Common myeloid progenitor, CD34-positive (primary cell): ENCODE data around the gene SUGCT.
A peak's percentile ranks its signal among the peaks of the same experiment; 100 is the strongest.

Experiments
- CTCF ChIA-PET: fragments of 350-600 bp; sonication (Branson Sonifier 250); formaldehyde crosslinking; loops from one replicate; lab custom pipeline; 2021; ENCODE audit warnings: antibody characterized with exemption; lab: Charles Lee
- POLR2A ChIA-PET: fragments of 350-600 bp; sonication (Branson Sonifier 250); formaldehyde crosslinking; loops from one replicate; lab custom pipeline; 2021; ENCODE audit warnings: antibody characterized with exemption; lab: Charles Lee
- DNase-seq, 3 donors: peaks; one replicate each; pipeline versions ENCODE4 v3.0.0 to v3.0.0-alpha.2; 2013
- H3K27ac ChIP-seq, 2 experiments: 1 replicate in 1 of 2; 2 replicates in 1 of 2; pipeline ENCODE4 v1.7.0; 2013; ENCODE audit warnings: inconsistent platforms in 2 of 2, low read length in 2 of 2, mild to moderate bottlenecking in 2 of 2, low read depth in 1 of 2, moderate library complexity in 1 of 2; ENCODE audit not compliant: severe bottlenecking in 2 of 2, insufficient read depth in 1 of 2, poor library complexity in 1 of 2
- H3K27me3 ChIP-seq, 5 experiments: replicated peaks in 2 of 5; 1 replicate in 3 of 5; 2 replicates in 2 of 5; pipeline versions ENCODE4 v1.6.1 to v1.7.0; 2013; ENCODE audit warnings: low read length in 4 of 5, mild to moderate bottlenecking in 2 of 5, moderate library complexity in 2 of 5, inconsistent platforms in 1 of 5; ENCODE audit not compliant: insufficient read depth in 5 of 5, control insufficient read depth in 4 of 5
- H3K36me3 ChIP-seq, 4 experiments: 1 replicate in 2 of 4; 2 replicates in 2 of 4; pipeline versions ENCODE4 v1.6.1 to v1.7.0; 2013; ENCODE audit warnings: low read length in 3 of 4, control low read depth in 1 of 4, mild to moderate bottlenecking in 1 of 4; ENCODE audit not compliant: control insufficient read depth in 4 of 4, insufficient read depth in 4 of 4
- H3K4me1 ChIP-seq, 4 experiments: 1 replicate in 3 of 4; 2 replicates in 1 of 4; pipeline versions ENCODE4 v1.6.1 to v1.7.1; 2013; ENCODE audit warnings: low read length in 3 of 4, mild to moderate bottlenecking in 3 of 4, control low read depth in 1 of 4, inconsistent platforms in 1 of 4, moderate library complexity in 1 of 4; ENCODE audit not compliant: control insufficient read depth in 4 of 4, insufficient read depth in 4 of 4; ENCODE audit errors: control extremely low read depth in 1 of 4
- H3K4me3 ChIP-seq, 7 experiments: 1 replicate in 4 of 7; 2 replicates in 3 of 7; pipeline versions ENCODE4 v1.5.1 to v1.7.0; 2013; ENCODE audit warnings: mild to moderate bottlenecking in 7 of 7, low read length in 6 of 7, moderate library complexity in 6 of 7, inconsistent platforms in 2 of 7, low read depth in 2 of 7, control low read depth in 1 of 7; ENCODE audit not compliant: insufficient read depth in 4 of 7, control insufficient read depth in 1 of 7; ENCODE audit errors: extremely low read depth in 1 of 7
- H3K9me3 ChIP-seq, 5 experiments: 1 replicate in 4 of 5; 2 replicates in 1 of 5; pipeline versions ENCODE4 v1.6.1 to v1.7.1; 2013; ENCODE audit warnings: low read length in 4 of 5, mild to moderate bottlenecking in 2 of 5, inconsistent platforms in 1 of 5, low read depth in 1 of 5, moderate library complexity in 1 of 5; ENCODE audit not compliant: control insufficient read depth in 4 of 5, insufficient read depth in 2 of 5; ENCODE audit errors: control extremely low read depth in 1 of 5
- WGBS: methylation state at CpG from one replicate; pipeline ENCODE4 v1.1.5; 2013; ENCODE audit not compliant: insufficient coverage; 5-methylcytosine and 5-hydroxymethylcytosine counted together

Gene SUGCT

GRCh38 chr7:40560672-40561071 is 425.9 kb downstream of the SUGCT start:
- Histone ChIP-seq H3K4me1 (peaks cover 0 to 4% (median 0%) of the 10 kb centered on the region in 4 experiments), H3K9me3 (no peaks in the 10 kb centered on the region), H3K4me3 (no peak overlapping the region), H3K36me3 (no peaks in the 10 kb centered on the region), H3K27ac (no peak overlapping the region), H3K27me3 (no peaks in the 10 kb centered on the region)
- CTCF ChIA-PET = no interaction called here
- no peak for DNase-seq
- no CpG with 5 or more reads among the region's 1 CpG for WGBS
- POLR2A ChIA-PET = no interaction called here

- WGBS = 100% methylated on average over 2 of the region's 5 CpGs
- Histone ChIP-seq H3K4me1 (peaks cover 0 to 17% (median 1%) of the 10 kb centered on the region in 4 experiments), H3K27me3 (no peaks in the 10 kb centered on the region), H3K4me3 (no peak overlapping the region), H3K27ac (no peak overlapping the region), H3K36me3 (no peaks in the 10 kb centered on the region), H3K9me3 (no peaks in the 10 kb centered on the region)
- no peak for DNase-seq
- ChIA-PET CTCF (no interaction called here), POLR2A (no interaction called here)
Observed at GRCh38 chr7:40566879-40567278, 432.1 kb downstream of the SUGCT start.

GRCh38 chr7:40569326-40569725 is 434.5 kb downstream of the SUGCT start:
- 100% methylated on average over 2 of the region's 3 CpGs for WGBS
- Histone ChIP-seq H3K4me1 (peaks cover 0 to 19% (median 1%) of the 10 kb centered on the region in 4 experiments), H3K36me3 (no peaks in the 10 kb centered on the region), H3K27ac (no peak overlapping the region), H3K9me3 (no peaks in the 10 kb centered on the region), H3K4me3 (no peak overlapping the region), H3K27me3 (no peaks in the 10 kb centered on the region)
- ChIA-PET CTCF (no interaction called here), POLR2A (no interaction called here)
- DNase-seq = no peak

- Histone ChIP-seq H3K27ac (no peak overlapping the region), H3K4me1 (peaks cover 0 to 17% (median 1%) of the 10 kb centered on the region in 4 experiments), H3K27me3 (no peaks in the 10 kb centered on the region), H3K9me3 (no peaks in the 10 kb centered on the region), H3K4me3 (no peak overlapping the region), H3K36me3 (no peaks in the 10 kb centered on the region)
- WGBS = 63% methylated on average over 1 of the region's 1 CpG
- ChIA-PET CTCF (interaction anchor here (1.1 to 1.2 kb wide), 2 partner anchors 14 to 18 kb away, joined by 3 to 5 read pairs; no protein-coding TSS in a partner anchor), POLR2A (no interaction called here)
- DNase-seq = no peak
Observed at GRCh38 chr7:40570223-40570622, 435.4 kb downstream of the SUGCT start.

GRCh38 chr7:40571796-40572195 is 437.0 kb downstream of the SUGCT start:
- no peak overlapping the region for H3K4me3 ChIP-seq
- DNase-seq = no peak
- H3K27ac ChIP-seq = no peak overlapping the region
- ChIA-PET CTCF (no interaction called here), POLR2A (no interaction called here)
- no peaks in the 10 kb centered on the region for H3K36me3 ChIP-seq
- peaks cover 0 to 17% (median 1%) of the 10 kb centered on the region in 4 experiments for H3K4me1 ChIP-seq
- WGBS = 94% methylated on average over 5 of the region's 5 CpGs
- peaks cover 0 to 2% (median 0%) of the 10 kb centered on the region in 5 experiments for H3K9me3 ChIP-seq
- H3K27me3 ChIP-seq = no peaks in the 10 kb centered on the region

DNA sequence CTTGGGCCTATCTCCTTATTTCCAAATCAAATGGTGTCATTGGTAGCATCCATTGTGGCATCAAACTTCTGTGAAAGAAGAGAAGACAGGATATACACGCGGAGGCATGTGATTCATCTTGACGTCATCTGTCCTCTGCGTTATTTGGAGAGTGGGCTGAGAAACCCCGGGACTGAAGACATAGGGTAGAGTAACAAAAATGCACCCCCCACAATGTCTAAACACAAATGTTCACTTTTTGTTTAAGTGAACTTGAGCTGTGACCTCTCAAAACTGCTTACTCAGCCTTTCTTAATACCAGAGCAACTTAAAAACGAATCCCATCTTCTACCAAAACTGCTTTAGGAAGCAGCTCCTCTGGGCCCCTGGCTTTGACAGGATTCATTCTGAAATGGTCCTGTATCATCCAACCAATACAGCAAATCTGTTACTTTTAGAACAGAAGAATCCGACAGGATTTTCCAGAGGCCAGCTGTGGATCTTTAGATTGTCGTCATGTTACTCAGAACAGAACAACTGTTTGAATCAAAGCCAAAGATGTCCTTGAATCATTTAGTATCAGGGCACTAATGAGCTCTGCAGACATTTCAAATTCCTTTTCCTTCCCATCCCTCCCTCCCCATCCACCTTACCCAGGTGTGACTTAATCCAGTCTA is 438.1 kb downstream of the SUGCT start:
- no peak overlapping the region for H3K27ac ChIP-seq
- CTCF ChIA-PET = interaction anchor here (1.1 to 1.3 kb wide), 2 partner anchors 9 to 11 kb away, joined by 3 read pairs; no protein-coding TSS in a partner anchor
- DNase-seq = no peak
- POLR2A ChIA-PET = interaction anchor here (0.6 kb wide), 1 partner anchor 1151 kb away, joined by 4 read pairs; no protein-coding TSS in a partner anchor
- no peak overlapping the region for H3K4me3 ChIP-seq
- peaks cover 0 to 17% (median 1%) of the 10 kb centered on the region in 4 experiments for H3K4me1 ChIP-seq
- H3K27me3 ChIP-seq = no peaks in the 10 kb centered on the region
- H3K36me3 ChIP-seq = no peaks in the 10 kb centered on the region
- H3K9me3 ChIP-seq = peaks cover 0 to 7% (median 0%) of the 10 kb centered on the region in 5 experiments
- 97% methylated on average over 3 of the region's 8 CpGs for WGBS

DNA sequence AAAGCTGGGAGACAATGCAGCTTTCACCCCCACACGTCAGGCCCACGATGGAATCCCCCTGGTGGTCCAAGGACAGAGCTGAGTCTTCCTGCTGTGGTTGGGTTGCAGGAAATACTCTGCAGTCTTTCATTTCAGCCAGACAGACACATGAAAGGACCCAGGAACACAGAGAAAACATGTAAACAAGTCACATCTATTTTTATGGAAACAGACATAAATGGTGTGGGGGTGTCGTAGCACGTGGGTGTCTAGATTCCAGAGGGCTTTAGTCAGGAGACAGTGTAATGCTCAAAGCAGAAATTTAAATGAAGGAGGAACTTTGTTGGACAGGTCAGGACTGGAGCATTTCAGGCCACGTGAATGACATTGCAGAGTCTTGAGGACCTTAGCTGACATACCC is 444.6 kb downstream of the SUGCT start:
- Histone ChIP-seq H3K9me3 (peaks cover 0 to 7% (median 0%) of the 10 kb centered on the region in 5 experiments), H3K27me3 (no peaks in the 10 kb centered on the region), H3K27ac (no peak overlapping the region), H3K36me3 (no peaks in the 10 kb centered on the region), H3K4me3 (no peak overlapping the region), H3K4me1 (peaks cover 0 to 18% (median 7%) of the 10 kb centered on the region in 4 experiments)
- WGBS = 47% methylated on average over 5 of the region's 5 CpGs
- DNase-seq = peak in 2 of 3 donors; percentile 26 to 34
- ChIA-PET CTCF (no interaction called here), POLR2A (no interaction called here)
